Measurements from ENCODE around the gene DCLK1.

- TF ChIP-seq EZH2 (IDR thresholded peaks at IDR 0.05), result no peak
- no peak for TF ChIP-seq CTCF (IDR thresholded peaks at IDR 0.05)
These were observed 279.3 kb downstream of the DCLK1 start for GRCh38 chr13:35851881-35852280.
